ENCODE results near the gene ZFAND5. TPM values are rescaled to one million over a fixed set of nuclear protein-coding genes. Genes with fewer than 3 reads are reported as not detected.

The ZFAND5 gene
- total RNA-seq, 2 experiments from 2014 or later, result 368 TPM

- no peak overlapping the region for H3K27ac ChIP-seq (ENCODE audit: low read depth in 1 of 2, low read length in 2 of 2)
- ATAC-seq (ENCODE audit: poor library complexity) (no peak), DNase-seq (no peak)
- peaks cover 3% of the 10 kb centered on the region for H3K36me3 ChIP-seq (ENCODE audit: insufficient read depth, low read length)
- no peaks in the 10 kb centered on the region for H3K27me3 Mint-ChIP-seq
- no peaks in the 10 kb centered on the region for H3K4me1 ChIP-seq (ENCODE audit: insufficient read depth, low read length)
- no peak overlapping the region for H3K27ac Mint-ChIP-seq
- peaks cover 4% of the 10 kb centered on the region for H3K4me1 Mint-ChIP-seq (ENCODE audit: low read depth)
- POLR2A ChIA-PET, result no interaction called here
- no peaks in the 10 kb centered on the region for H3K27me3 ChIP-seq (ENCODE audit: control insufficient read depth in 1 of 2, insufficient read depth in 2 of 2, low read length in 2 of 2)
- no peaks in the 10 kb centered on the region for H3K9me3 ChIP-seq (ENCODE audit: control insufficient read depth in 1 of 2, insufficient read depth in 1 of 2, low read length in 2 of 2)
- no peak for TF ChIP-seq CTCF (IDR thresholded peaks at IDR 0.05)
- no peak overlapping the region for H3K4me3 ChIP-seq (ENCODE audit: low read length)
- intact Hi-C loops (cut with DNase I, micrococcal nuclease), result loop anchor here in 1 of 2 experiments (10.0 kb wide), 1 partner anchor 815 kb away; no protein-coding TSS in a partner anchor
- CTCF ChIA-PET, result no interaction called here
- H3K4me3 Mint-ChIP-seq, result no peak overlapping the region
- peaks cover 35% of the 10 kb centered on the region for H3K36me3 Mint-ChIP-seq (ENCODE audit: low read depth)
- no peaks in the 10 kb centered on the region for H3K9me3 Mint-ChIP-seq
These were observed 15.1 kb downstream of the ZFAND5 start for GRCh38 chr9:72349911-72350310.

- H3K36me3 ChIP-seq (ENCODE audit: insufficient read depth, low read length), result no peaks in the 10 kb centered on the region
- H3K9me3 Mint-ChIP-seq, result no peaks in the 10 kb centered on the region
- no peak for DNase-seq
These were observed 15.8 kb downstream of the ZFAND5 start for GRCh38 chr9:72349240-72349639.

GRCh38 chr9:72346333-72346732 lies 18.7 kb downstream of the ZFAND5 start:
- Mint-ChIP-seq H3K4me3 (no peak overlapping the region), H3K27me3 (no peaks in the 10 kb centered on the region), H3K27ac (no peak overlapping the region), H3K4me1 (ENCODE audit: low read depth) (no peaks in the 10 kb centered on the region), H3K36me3 (ENCODE audit: low read depth) (peaks cover 4% of the 10 kb centered on the region), H3K9me3 (no peaks in the 10 kb centered on the region)
- no peak overlapping the region for H3K27ac ChIP-seq (ENCODE audit: low read depth in 1 of 2, low read length in 2 of 2)
- H3K9me3 ChIP-seq (ENCODE audit: control insufficient read depth in 1 of 2, insufficient read depth in 1 of 2, low read length in 2 of 2), result no peaks in the 10 kb centered on the region
- POLR2A ChIA-PET, result interaction anchor here (1.3 kb wide), 1 partner anchor 10 kb away, joined by 5 read pairs; no protein-coding TSS in a partner anchor
- ATAC-seq (ENCODE audit: poor library complexity) (no peak), DNase-seq (no peak)
- H3K36me3 ChIP-seq (ENCODE audit: insufficient read depth, low read length), result no peaks in the 10 kb centered on the region
- no peak overlapping the region for H3K4me3 ChIP-seq (ENCODE audit: low read length)
- H3K4me1 ChIP-seq (ENCODE audit: insufficient read depth, low read length), result no peaks in the 10 kb centered on the region
- TF ChIP-seq CTCF (IDR thresholded peaks at IDR 0.05), result no peak
- intact Hi-C loops (cut with DNase I, micrococcal nuclease), result no loop called here
- CTCF ChIA-PET, result no interaction called here
- H3K27me3 ChIP-seq (ENCODE audit: control insufficient read depth in 1 of 2, insufficient read depth in 2 of 2, low read length in 2 of 2), result no peaks in the 10 kb centered on the region

More at GRCh38 chr9:72349240-72349639, 15.8 kb downstream of the ZFAND5 start:
- no peak overlapping the region for H3K27ac Mint-ChIP-seq
- no peak overlapping the region for H3K4me3 ChIP-seq (ENCODE audit: low read length)
- no peaks in the 10 kb centered on the region for H3K4me1 ChIP-seq (ENCODE audit: insufficient read depth, low read length)
- intact Hi-C loops (cut with DNase I, micrococcal nuclease), result no loop called here
- H3K36me3 Mint-ChIP-seq (ENCODE audit: low read depth), result peaks cover 28% of the 10 kb centered on the region
- ChIA-PET CTCF (no interaction called here), POLR2A (no interaction called here)
- H3K9me3 ChIP-seq (ENCODE audit: control insufficient read depth in 1 of 2, insufficient read depth in 1 of 2, low read length in 2 of 2), result no peaks in the 10 kb centered on the region
- no peaks in the 10 kb centered on the region for H3K27me3 Mint-ChIP-seq
- H3K27me3 ChIP-seq (ENCODE audit: control insufficient read depth in 1 of 2, insufficient read depth in 2 of 2, low read length in 2 of 2), result no peaks in the 10 kb centered on the region
- no peak overlapping the region for H3K27ac ChIP-seq (ENCODE audit: low read depth in 1 of 2, low read length in 2 of 2)
- H3K4me1 Mint-ChIP-seq (ENCODE audit: low read depth), result peaks cover 4% of the 10 kb centered on the region
- ATAC-seq (ENCODE audit: poor library complexity), result no peak
- no peak overlapping the region for H3K4me3 Mint-ChIP-seq
- no peak for TF ChIP-seq CTCF (IDR thresholded peaks at IDR 0.05)

All from CD4-positive, alpha-beta T cell (primary cell).